Measurements from ENCODE around the gene NDUFA1. TPM values are rescaled to one million over a fixed set of nuclear protein-coding genes. Genes with fewer than 3 reads are reported as not detected.

NDUFA1 gene
- total and polyA plus RNA-seq, 2 of the 13 experiments (the other 11 are each of a cell fraction or from before 2014, with no cell fraction given): 150 to 167 TPM

- TF ChIP-seq ARID3A (IDR thresholded peaks at IDR 0.05; ENCODE audit: low read depth, low read length): no peak
- TF ChIP-seq ZNF674 (CRISPR knock-in tag; IDR thresholded peaks at IDR 0.05; ENCODE audit: low read depth): no peak
- TF ChIP-seq ZNF703 (CRISPR knock-in tag; IDR thresholded peaks at IDR 0.05; ENCODE audit: borderline replicate concordance): no peak
- TF ChIP-seq HNF4G (IDR thresholded peaks at IDR 0.05; ENCODE audit: borderline replicate concordance, low read depth, low read length): 0 out of 2 replicates have a peak, but pooled peaks have one; percentile 37
- no peak for TF ChIP-seq HNF4G (CRISPR knock-in tag; IDR thresholded peaks at IDR 0.05; ENCODE audit: borderline replicate concordance, low read depth)
- TF ChIP-seq ZNF333 (CRISPR knock-in tag; IDR thresholded peaks at IDR 0.05; ENCODE audit: borderline replicate concordance): no peak
- peak; percentile 61 for TF ChIP-seq PAXIP1 (CRISPR knock-in tag; conservative IDR thresholded peaks at IDR 0.05)
- 0 out of 4 replicates have a peak, but pooled peaks of 1 of the 2 experiments have one; percentile 41 for TF ChIP-seq EP300 (IDR thresholded peaks at IDR 0.05; ENCODE audit: low read depth in 2 of 2, low read length in 2 of 2)
- no peak for TF ChIP-seq EP300 (CRISPR knock-in tag; IDR thresholded peaks at IDR 0.05; ENCODE audit: borderline replicate concordance)
- no peak for TF ChIP-seq SOX6 (IDR thresholded peaks at IDR 0.05)
- peak; percentile 81 for TF ChIP-seq SOX6 (CRISPR knock-in tag; IDR thresholded peaks at IDR 0.05)
- no peak for TF ChIP-seq GPBP1L1 (CRISPR knock-in tag; IDR thresholded peaks at IDR 0.05)
- no peak for TF ChIP-seq ZNF382 (CRISPR knock-in tag; IDR thresholded peaks at IDR 0.05; ENCODE audit: borderline replicate concordance)
- no peak for TF ChIP-seq LCORL (IDR thresholded peaks at IDR 0.05)
- no peak for TF ChIP-seq LCORL (CRISPR knock-in tag; IDR thresholded peaks at IDR 0.05)
- no peak for TF ChIP-seq ZNF510 (CRISPR knock-in tag; IDR thresholded peaks at IDR 0.05; ENCODE audit: low read depth)
- TF ChIP-seq MAFK (conservative IDR thresholded peaks at IDR 0.05 in 1 of 2, IDR thresholded peaks at IDR 0.05 in 1 of 2; ENCODE audit: low read length in 2 of 2): no peak
- TF ChIP-seq GABPA (IDR thresholded peaks at IDR 0.05; ENCODE audit: low read depth, low read length): no peak
- TF ChIP-seq GABPA (CRISPR knock-in tag; IDR thresholded peaks at IDR 0.05; ENCODE audit: low read depth): peak; percentile 62
- TF ChIP-seq SMYD3 (CRISPR knock-in tag; IDR thresholded peaks at IDR 0.05): no peak
- TF ChIP-seq FOXA1 (IDR thresholded peaks at IDR 0.05): no peak
- TF ChIP-seq FOXA1 (CRISPR knock-in tag; IDR thresholded peaks at IDR 0.05): peak; percentile 6; the same call in 1 of the 2 replicates
- no peak for TF ChIP-seq ISX (CRISPR knock-in tag; conservative IDR thresholded peaks at IDR 0.05)
- no peak for TF ChIP-seq HMGA1 (CRISPR knock-in tag; conservative IDR thresholded peaks at IDR 0.05)
- 0 out of 2 replicates have a peak, but pooled peaks have one; percentile 8 for TF ChIP-seq SALL1 (CRISPR knock-in tag; IDR thresholded peaks at IDR 0.05)
- no peak for TF ChIP-seq ZNF441 (CRISPR knock-in tag; IDR thresholded peaks at IDR 0.05; ENCODE audit: borderline replicate concordance)
- peak; percentile 40; the same call in 1 of the 2 replicates for TF ChIP-seq HNF4A (CRISPR knock-in tag; IDR thresholded peaks at IDR 0.05)
These were observed 45.2 kb upstream of the NDUFA1 start (continued) for GRCh38 chrX:119826399-119826959.

Data from HepG2 (cell line).